Stimulated activated CD8-positive, alpha-beta memory T cell treated with anti-CD3 and anti-CD28 coated beads, Interleukin-7, amount 100 ng/mL, for 24 hours (primary cell): ENCODE data around the gene HIPK2.

Experiments used
- DNase-seq: peaks from one replicate; pipeline ENCODE4 v3.0.0-alpha.2; 2020; ENCODE audit warnings: low read depth

The HIPK2 gene

GRCh38 chr7:139648941-139649425 lies 128.8 kb downstream of the HIPK2 start:
- DNase-seq = no peak

- no peak for DNase-seq
These were observed 129.4 kb downstream of the HIPK2 start for GRCh38 chr7:139648391-139648861.

DNA sequence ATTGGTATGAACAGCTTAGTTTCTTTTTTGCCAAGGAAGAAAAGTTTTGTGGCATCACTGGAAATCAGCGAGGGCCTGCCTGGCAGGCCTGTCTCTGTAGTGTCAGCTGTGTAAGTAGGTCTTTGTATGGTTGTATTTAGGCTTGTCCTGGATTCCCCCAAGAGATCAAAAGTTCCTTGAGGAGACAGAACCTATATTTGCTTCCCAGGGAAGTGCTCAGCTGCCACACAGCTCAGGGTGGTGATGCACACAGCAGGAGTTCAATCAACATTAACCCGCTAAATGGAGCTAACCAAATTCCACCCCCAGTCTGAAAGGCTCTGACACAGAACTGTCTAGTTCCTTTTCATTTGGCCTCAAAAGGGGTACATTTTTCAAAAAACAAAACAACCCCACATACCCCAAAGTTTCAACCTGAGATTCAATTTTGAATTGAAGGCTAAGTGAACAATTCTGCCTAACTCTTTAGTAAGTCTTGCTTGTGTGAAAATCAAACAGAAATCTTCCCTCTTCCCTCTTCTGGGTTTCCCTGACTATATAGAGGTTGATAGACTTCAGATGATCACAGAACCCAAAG lies 129.9 kb downstream of the HIPK2 start:
- DNase-seq = no peak

DNA sequence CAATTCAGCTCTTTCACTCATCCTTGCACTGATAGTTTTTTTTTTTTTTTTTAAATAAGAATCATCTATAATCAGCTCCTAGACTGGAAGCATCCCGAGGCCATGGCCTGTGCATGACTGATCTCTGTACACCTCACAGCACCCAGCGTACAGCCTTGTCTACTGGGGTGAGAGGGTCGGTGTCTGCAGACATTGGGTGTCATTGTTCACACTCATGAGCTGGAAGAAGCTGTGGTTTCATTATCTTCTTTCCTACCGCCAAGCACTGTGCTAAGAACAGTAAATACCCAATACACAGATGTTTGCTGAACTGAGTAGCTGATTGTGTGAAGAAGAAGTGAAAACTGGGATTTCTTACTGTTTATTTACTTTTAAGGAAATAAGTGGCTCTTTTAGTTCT lies 130.7 kb downstream of the HIPK2 start:
- no peak for DNase-seq

- no peak for DNase-seq
These were observed 131.2 kb downstream of the HIPK2 start for GRCh38 chr7:139646566-139646965.

DNA sequence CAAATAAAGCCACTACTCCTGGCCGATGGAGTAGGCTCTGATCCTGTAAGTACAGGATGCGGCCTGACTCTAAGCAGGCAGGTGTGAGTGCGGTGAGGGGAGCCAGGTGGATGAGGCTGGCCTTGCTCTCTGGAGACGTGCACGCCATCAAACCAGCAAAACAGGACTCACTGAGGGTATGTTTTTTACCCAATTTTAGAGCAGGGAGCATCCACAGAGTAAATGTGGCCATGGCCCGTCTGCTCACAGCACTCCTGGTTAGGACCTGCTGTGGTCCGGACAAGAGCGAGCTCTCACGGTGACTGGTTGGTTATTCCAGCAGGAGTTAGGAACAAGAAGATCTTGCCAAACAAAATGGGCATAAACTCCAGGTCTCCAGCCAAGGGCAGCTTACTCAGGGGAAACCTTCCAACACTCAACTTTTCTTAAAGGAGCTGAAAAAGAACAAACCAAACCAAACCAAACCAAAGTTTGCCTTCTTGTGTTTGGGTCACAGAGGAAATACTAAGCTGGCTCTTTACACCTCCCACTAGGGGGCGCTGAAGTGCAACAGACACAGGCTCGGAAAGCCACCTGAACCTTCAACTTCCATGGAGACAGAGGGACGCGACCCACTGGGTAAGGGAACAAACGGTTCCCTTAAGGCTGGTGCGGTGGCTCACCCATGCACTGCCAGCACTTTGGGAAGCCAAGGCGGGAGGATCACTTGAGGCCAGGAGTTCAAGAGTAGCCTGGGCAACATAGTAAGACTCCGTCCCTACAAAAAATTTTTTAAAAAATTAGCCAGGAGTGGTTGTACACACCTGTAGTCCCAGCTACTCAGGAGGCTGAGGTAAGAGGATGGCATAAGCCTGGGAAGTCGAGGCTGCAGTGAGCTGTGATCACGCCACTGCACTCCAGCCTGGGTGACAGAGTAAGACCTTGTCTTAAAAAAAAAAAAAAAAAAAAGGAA lies 131.9 kb downstream of the HIPK2 start:
- peak; percentile 69 for DNase-seq

GRCh38 chr7:139643951-139644585 lies 133.7 kb downstream of the HIPK2 start:
- no peak for DNase-seq

DNA sequence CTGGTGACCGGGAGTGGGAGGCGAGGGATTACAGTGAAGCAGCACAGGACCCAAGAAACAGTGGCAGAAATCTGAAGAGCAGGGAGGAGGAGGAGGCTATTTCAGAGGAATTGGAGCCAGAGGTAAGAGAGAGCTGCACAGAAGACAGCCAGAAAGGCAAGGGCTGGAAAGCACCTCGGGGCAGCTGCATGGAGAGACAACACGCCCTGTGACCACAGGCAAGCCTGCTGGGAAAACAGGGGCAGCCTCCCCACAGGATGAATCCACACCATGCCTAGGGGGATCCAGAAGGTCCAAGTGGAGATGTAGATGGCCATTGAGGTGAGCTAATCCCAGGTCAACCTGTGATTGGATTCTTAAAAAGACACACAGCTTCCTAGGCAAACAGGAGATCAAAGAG lies 135.5 kb downstream of the HIPK2 start:
- no peak for DNase-seq

DNA sequence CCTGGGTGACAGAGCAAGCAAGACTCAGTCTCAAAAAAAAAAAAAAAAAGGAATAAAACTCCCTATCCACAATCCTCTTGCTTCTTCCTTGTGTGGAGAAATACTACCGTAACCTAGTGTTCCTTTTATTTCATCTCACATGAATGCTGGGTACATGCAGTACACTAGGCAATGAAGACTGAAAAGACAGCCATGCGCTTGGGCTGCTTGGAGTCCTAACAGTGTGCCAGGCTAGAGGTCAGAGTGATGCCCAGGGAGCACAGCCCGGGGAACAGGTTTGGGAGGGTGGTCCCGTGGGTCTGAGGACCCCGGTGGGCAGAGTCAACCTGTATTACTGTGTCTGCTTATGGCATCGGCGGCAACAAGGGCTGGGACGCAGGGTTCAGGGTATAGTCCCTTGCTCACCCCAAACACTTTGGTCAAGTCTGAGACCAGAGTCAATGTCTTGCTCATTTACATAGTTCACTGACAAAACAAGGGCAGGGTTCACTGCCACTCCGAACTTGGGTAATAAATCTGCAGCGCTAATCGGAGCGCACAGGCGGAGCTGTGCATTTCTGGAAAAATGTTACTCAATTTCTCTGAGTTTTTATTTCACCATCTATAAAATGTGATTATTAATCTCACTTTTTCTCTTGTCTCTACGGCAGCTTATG lies 136.3 kb downstream of the HIPK2 start:
- DNase-seq = no peak

DNA sequence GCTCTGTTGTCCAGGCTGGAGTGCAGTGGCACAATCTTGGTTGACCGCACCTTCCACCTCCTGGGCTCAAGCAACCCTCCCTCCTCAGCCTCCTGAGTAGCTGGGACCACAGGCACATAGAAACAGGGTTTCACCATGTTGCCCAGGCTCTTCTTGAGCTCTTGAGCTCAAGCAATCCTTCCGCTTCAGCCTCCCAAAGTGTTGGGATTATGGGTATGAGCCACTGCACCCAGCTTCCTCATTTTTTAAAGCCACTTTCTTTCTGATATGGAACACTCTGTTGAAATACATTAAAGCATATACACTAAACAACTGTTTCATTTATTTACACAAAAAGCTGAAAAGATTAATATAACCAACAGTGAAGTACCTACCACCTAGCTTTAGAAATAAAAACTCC lies 137.1 kb downstream of the HIPK2 start:
- DNase-seq = no peak

DNA sequence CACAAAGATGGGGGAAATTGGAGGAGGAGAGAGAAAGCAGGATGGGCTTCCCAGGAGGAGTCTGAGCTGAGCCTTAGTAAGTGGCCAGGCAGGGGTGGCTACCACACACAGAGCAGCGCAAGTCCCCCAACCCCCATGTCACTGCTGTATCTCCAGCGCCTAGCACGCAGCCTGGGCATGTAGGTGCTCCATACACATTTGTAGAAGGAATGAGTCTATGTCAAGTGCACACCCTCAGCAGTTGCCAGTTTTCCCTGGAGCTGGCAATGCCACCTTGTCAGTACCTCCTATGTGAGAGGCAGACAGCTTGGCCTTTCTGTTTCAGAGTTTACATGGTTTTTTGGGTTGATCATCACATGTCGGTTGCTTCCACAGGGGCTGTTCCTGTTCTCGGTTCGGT lies 138.2 kb downstream of the HIPK2 start:
- DNase-seq = no peak

GRCh38 chr7:139635526-139636302 lies 142.1 kb downstream of the HIPK2 start:
- DNase-seq = peak; percentile 35

GRCh38 chr7:139634087-139634486 lies 143.7 kb downstream of the HIPK2 start:
- no peak for DNase-seq

DNA sequence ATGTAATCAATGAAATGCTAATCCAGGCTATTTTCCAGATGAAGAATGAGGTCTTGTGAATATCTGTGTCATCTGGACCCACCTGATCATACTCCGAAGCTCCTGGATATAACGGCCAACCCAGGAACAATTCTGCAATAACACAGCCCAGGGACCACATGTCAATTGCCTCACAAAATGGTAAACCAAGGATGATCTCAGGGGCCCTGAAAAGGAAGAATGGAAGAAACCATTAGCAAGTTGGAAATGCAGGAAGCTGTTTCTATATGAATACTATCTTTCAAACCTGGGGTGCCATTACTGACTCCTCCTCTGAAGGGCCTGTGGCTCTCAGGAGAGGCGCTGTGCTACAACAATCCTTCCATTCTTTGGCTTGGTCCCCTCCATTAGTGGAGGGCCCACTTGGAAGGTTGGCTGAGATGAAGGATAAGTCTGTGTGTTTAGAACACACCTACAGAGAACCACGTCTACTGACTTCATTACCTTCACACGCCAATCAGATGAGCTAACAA lies 146.2 kb downstream of the HIPK2 start:
- no peak for DNase-seq

- no peak for DNase-seq
These were observed 146.9 kb downstream of the HIPK2 start for GRCh38 chr7:139630643-139631519.

GRCh38 chr7:139629392-139630082 lies 148.3 kb downstream of the HIPK2 start:
- no peak for DNase-seq

DNA sequence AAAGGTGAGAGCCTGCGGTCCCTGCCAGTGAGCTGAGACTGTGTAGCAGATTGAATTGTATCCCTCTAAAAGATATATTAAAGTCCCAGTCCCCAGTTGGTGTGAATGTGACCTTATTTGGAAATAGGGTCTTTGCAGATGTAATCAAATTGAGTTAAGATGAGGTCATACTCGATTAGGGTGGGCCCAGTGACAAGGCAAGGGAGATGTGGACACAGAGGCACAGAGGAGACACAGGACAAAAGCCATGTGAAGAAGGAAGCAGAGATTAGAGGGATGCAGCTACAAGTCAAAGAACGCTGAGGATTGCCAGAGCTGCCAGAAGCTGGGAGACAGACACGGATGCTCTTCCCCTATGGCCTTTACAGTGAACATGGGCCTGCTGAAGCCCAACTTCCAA lies 150.0 kb downstream of the HIPK2 start:
- no peak for DNase-seq

DNA sequence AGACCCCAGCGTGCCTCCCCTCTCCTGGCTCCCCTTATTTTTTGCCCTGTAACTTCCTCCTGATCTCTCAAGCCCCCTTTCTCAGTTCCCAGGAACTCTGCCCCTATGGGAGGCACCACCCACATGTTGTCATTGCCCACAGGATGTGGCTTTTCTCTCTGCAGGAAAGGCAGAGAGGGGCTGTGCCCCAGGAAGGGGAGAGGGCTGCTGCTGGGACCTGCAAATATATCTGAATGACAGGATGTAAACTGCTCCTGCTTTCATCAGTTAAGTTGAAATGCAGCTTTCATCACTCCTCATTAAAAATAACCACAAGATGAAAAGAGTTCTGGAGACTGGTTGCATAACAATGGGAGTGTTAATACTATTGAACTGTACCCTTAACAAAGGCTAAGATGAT lies 151.0 kb downstream of the HIPK2 start:
- DNase-seq = no peak

GRCh38 chr7:139623518-139623917 lies 154.3 kb downstream of the HIPK2 start:
- DNase-seq = no peak
